Measurements from ENCODE around the gene SLC45A1. TPM values are rescaled to one million over a fixed set of nuclear protein-coding genes. Genes with fewer than 3 reads are reported as not detected.

The SLC45A1 gene
- total RNA-seq, 2 experiments from 2014 or later, result 0.16 to 0.56 TPM

DNA sequence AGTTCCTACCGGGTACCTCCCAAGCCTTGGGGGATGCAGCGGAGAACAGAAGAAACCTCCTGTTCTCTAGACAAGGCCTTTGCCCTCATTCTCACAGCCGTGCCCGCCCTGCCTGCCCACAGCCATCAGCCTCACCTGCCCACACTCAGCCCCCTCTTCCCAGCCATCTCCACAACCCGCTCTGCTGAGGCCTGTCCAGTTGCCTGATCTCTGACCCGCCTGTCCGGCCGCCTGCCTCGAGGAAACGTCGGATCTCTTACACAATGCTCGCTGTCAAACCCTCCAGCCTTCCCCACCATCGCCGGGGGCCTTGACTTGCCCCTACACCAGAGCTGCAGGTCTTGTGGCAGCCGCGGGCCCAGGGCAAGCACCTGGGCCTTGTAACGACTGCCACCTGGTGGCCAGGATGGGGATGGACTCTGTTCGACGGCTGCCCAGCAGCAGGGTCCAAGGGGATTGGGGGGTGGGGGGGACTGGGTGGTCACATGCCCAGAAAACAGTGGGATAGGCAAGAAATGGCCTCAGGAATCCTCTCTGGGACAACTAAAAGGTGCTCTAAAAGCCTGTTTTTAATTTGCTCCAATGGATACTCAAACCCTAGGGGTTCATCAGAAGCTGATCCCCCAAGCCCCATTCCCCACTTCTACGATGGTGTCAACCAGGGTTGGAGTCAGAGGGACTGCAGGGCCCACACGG, 31.0 kb downstream of the SLC45A1 start:
- intact Hi-C loops (cut with micrococcal nuclease), result loop anchor here (5.0 kb wide), 1 partner anchor 332 kb away; no protein-coding TSS in a partner anchor
- Mint-ChIP-seq H3K4me3 (no peak overlapping the region), H3K4me1 (ENCODE audit: low read depth) (no peaks in the 10 kb centered on the region), H3K36me3 (ENCODE audit: low read depth) (no peaks in the 10 kb centered on the region), H3K27ac (no peak overlapping the region), H3K9me3 (no peaks in the 10 kb centered on the region), H3K27me3 (peaks cover 1% of the 10 kb centered on the region)
- CTCF ChIA-PET, result interaction anchor here (0.7 to 8.0 kb wide), 13 partner anchors 9 to 373 kb away, joined by 3 to 120 read pairs (median 4); no protein-coding TSS in a partner anchor
- peak; percentile 87 for ATAC-seq
- POLR2A ChIA-PET, result no interaction called here
- peak; percentile 78 for TF ChIP-seq CTCF (IDR thresholded peaks at IDR 0.05)
- peak; percentile 75 for DNase-seq

- Mint-ChIP-seq H3K27ac (no peak overlapping the region), H3K9me3 (no peaks in the 10 kb centered on the region), H3K4me3 (no peak overlapping the region), H3K27me3 (peaks cover 1% of the 10 kb centered on the region), H3K4me1 (ENCODE audit: low read depth) (no peaks in the 10 kb centered on the region), H3K36me3 (ENCODE audit: low read depth) (no peaks in the 10 kb centered on the region)
- ChIA-PET POLR2A (no interaction called here), CTCF (interaction anchor here (0.7 to 8.0 kb wide), 13 partner anchors 9 to 373 kb away, joined by 3 to 120 read pairs (median 4); no protein-coding TSS in a partner anchor)
- no peak for TF ChIP-seq CTCF (IDR thresholded peaks at IDR 0.05)
- DNase-seq (no peak), ATAC-seq (no peak)
- intact Hi-C loops (cut with micrococcal nuclease), result loop anchor here (5.0 kb wide), 1 partner anchor 332 kb away; no protein-coding TSS in a partner anchor
Observed at GRCh38 chr1:8349473-8349865, 31.6 kb downstream of the SLC45A1 start.

GRCh38 chr1:8349961-8350360, 32.0 kb downstream of the SLC45A1 start:
- peaks cover 1% of the 10 kb centered on the region for H3K27me3 Mint-ChIP-seq
- no peaks in the 10 kb centered on the region for H3K36me3 Mint-ChIP-seq (ENCODE audit: low read depth)
- H3K27ac Mint-ChIP-seq, result no peak overlapping the region
- H3K9me3 Mint-ChIP-seq, result no peaks in the 10 kb centered on the region
- no peak for TF ChIP-seq CTCF (IDR thresholded peaks at IDR 0.05)
- H3K4me1 Mint-ChIP-seq (ENCODE audit: low read depth), result no peaks in the 10 kb centered on the region
- no peak for DNase-seq
- H3K4me3 Mint-ChIP-seq, result no peak overlapping the region
- ChIA-PET CTCF (interaction anchor here (0.7 to 8.0 kb wide), 10 partner anchors 22 to 499 kb away, joined by 3 to 120 read pairs (median 4); no protein-coding TSS in a partner anchor), POLR2A (no interaction called here)
- intact Hi-C loops (cut with micrococcal nuclease), result loop anchor here (5.0 kb wide), 1 partner anchor 333 kb away; no protein-coding TSS in a partner anchor
- ATAC-seq, result no peak

DNA sequence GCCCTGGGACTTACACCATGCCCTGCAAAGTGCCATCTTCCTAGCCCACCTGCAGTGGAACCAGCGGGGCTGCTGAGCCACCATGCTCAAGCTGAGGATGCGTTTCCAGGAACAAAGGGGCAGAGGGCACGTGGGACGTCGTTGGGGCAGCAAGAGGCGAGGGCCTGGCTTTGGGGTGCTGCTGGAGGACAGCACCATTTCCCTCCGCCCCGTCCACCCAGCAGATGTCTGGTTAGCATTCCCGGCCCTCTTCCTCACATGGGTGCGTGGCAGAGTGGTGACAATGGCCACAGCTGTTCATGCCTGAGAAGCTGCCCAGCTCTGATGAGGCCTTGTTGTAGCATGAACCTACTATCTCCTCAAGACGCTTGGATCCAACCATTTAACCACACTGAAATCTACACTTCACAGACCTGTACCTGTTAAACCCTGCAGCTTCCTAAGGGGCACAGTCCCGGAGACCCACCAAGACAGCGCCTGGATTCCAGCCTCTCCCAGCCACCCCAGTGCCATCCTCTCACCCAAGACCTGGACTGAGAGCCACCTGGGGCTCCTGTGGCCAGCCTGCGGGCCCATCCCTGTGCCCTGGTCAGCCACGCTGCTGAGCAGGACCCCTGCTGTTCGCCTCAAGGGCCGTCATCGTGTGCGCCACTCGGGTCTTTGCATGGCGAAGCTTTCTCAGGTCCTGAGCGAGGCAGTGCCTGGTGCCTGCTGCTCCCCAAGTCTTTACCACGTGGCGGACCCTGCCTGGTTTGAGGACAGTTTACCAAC, 33.2 kb downstream of the SLC45A1 start:
- Mint-ChIP-seq H3K9me3 (no peaks in the 10 kb centered on the region), H3K4me1 (ENCODE audit: low read depth) (no peaks in the 10 kb centered on the region), H3K36me3 (ENCODE audit: low read depth) (no peaks in the 10 kb centered on the region), H3K4me3 (no peak overlapping the region), H3K27ac (no peak overlapping the region), H3K27me3 (peaks cover 1% of the 10 kb centered on the region)
- DNase-seq, result no peak
- intact Hi-C loops (cut with micrococcal nuclease), result no loop called here
- ChIA-PET POLR2A (interaction anchor here (0.7 kb wide), 1 partner anchor 212 kb away, joined by 3 read pairs; no protein-coding TSS in a partner anchor), CTCF (interaction anchor here (0.5 to 8.0 kb wide), 13 partner anchors 12 to 375 kb away, joined by 3 to 120 read pairs (median 4); no protein-coding TSS in a partner anchor)
- no peak for ATAC-seq
- no peak for TF ChIP-seq CTCF (IDR thresholded peaks at IDR 0.05)

Measured in activated CD8-positive, alpha-beta T cell treated with anti-CD3 and anti-CD28 coated beads for 36 hours (primary cell).